ENCODE results near the gene NRAP. TPM values are rescaled to one million over a fixed set of nuclear protein-coding genes. Genes with fewer than 3 reads are reported as not detected.
"Not testable (repeated sequence)": the region's sequence is repeated elsewhere in the genome, so short reads cannot be mapped to it uniquely, and the experiment has no call there.

NRAP gene
- total RNA-seq, 1 experiment from 2014 or later, result not detected

- no peak overlapping the region for H3K4me3 ChIP-seq (ENCODE audit: low read depth in 2 of 2, low read length in 2 of 2)
- intact Hi-C loops (cut with micrococcal nuclease; ENCODE audit: unreplicated experiment), result no loop called here
- no peaks in the 10 kb centered on the region for H3K4me1 ChIP-seq (ENCODE audit: control insufficient read depth, insufficient read depth, low read length)
- no peak overlapping the region for H3K27ac ChIP-seq (ENCODE audit: low read length)
- ChIA-PET POLR2A (no interaction called here), CTCF (no interaction called here)
- no peak for DNase-seq (ENCODE audit: low read depth, low spot score)
- BruUV-seq (replicated peaks), result no TSS peak
- H3K36me3 ChIP-seq (ENCODE audit: control insufficient read depth, insufficient read depth, low read length), result no peaks in the 10 kb centered on the region
- no peak for TF ChIP-seq REST (IDR thresholded peaks at IDR 0.05; ENCODE audit: insufficient read depth in 1 of 2, low read depth in 2 of 2, low read length in 1 of 2)
- no peak for TF ChIP-seq POLR2AphosphoS5 (IDR thresholded peaks at IDR 0.05; ENCODE audit: low read depth, low read length)
- TF ChIP-seq SIN3A (IDR thresholded peaks at IDR 0.05; ENCODE audit: borderline replicate concordance, insufficient read depth, low read depth, low read length), result no peak
- ATAC-seq, result no peak
- in situ Hi-C loops (cut with HindIII; ENCODE audit: low pct_unique_long_range_greater_than_20kb, low sequenced_read_pairs), result no loop called here
- H3K9me3 ChIP-seq (ENCODE audit: control insufficient read depth, insufficient read depth, low read depth, low read length), result no peaks in the 10 kb centered on the region
- peaks cover 25% of the 10 kb centered on the region for H3K27me3 ChIP-seq (ENCODE audit: control insufficient read depth, insufficient read depth, low read length)
Measured at GRCh38 chr10:113657544-113657943, 6.3 kb downstream of the NRAP start.

- Histone ChIP-seq H3K4me3 (ENCODE audit: low read depth in 2 of 2, low read length in 2 of 2) (no peak overlapping the region), H3K27me3 (ENCODE audit: control insufficient read depth, insufficient read depth, low read length) (peaks cover 25% of the 10 kb centered on the region), H3K27ac (ENCODE audit: low read length) (no peak overlapping the region), H3K36me3 (ENCODE audit: control insufficient read depth, insufficient read depth, low read length) (no peaks in the 10 kb centered on the region), H3K4me1 (ENCODE audit: control insufficient read depth, insufficient read depth, low read length) (no peaks in the 10 kb centered on the region), H3K9me3 (ENCODE audit: control insufficient read depth, insufficient read depth, low read depth, low read length) (no peaks in the 10 kb centered on the region)
- BruUV-seq (replicated peaks), result no TSS peak
- ChIA-PET CTCF (no interaction called here), POLR2A (no interaction called here)
- ATAC-seq (no peak), DNase-seq (ENCODE audit: low read depth, low spot score) (no peak)
- in situ Hi-C loops (cut with HindIII; ENCODE audit: low pct_unique_long_range_greater_than_20kb, low sequenced_read_pairs), result no loop called here
- intact Hi-C loops (cut with micrococcal nuclease; ENCODE audit: unreplicated experiment), result no loop called here
- no peak for TF ChIP-seq SIN3A (IDR thresholded peaks at IDR 0.05; ENCODE audit: borderline replicate concordance, insufficient read depth, low read depth, low read length)
Measured at GRCh38 chr10:113656896-113657295, 6.9 kb downstream of the NRAP start.

GRCh38 chr10:113652456-113652855 lies 11.4 kb downstream of the NRAP start:
- in situ Hi-C loops (cut with HindIII; ENCODE audit: low pct_unique_long_range_greater_than_20kb, low sequenced_read_pairs); H3K4me3 ChIP-seq (ENCODE audit: low read depth in 2 of 2, low read length in 2 of 2); H3K36me3 ChIP-seq (ENCODE audit: control insufficient read depth, insufficient read depth, low read length); BruUV-seq (replicated peaks); H3K27ac ChIP-seq (ENCODE audit: low read length); DNase-seq (ENCODE audit: low read depth, low spot score); CTCF ChIA-PET; ATAC-seq; POLR2A ChIA-PET; H3K9me3 ChIP-seq (ENCODE audit: control insufficient read depth, insufficient read depth, low read depth, low read length); H3K4me1 ChIP-seq (ENCODE audit: control insufficient read depth, insufficient read depth, low read length); intact Hi-C loops (cut with micrococcal nuclease; ENCODE audit: unreplicated experiment): not testable (repeated sequence)
- H3K27me3 ChIP-seq (ENCODE audit: control insufficient read depth, insufficient read depth, low read length), result peaks cover 27% of the 10 kb centered on the region

- BruUV-seq (replicated peaks), result no TSS peak
- Histone ChIP-seq H3K27me3 (ENCODE audit: control insufficient read depth, insufficient read depth, low read length) (peaks cover 24% of the 10 kb centered on the region), H3K36me3 (ENCODE audit: control insufficient read depth, insufficient read depth, low read length) (no peaks in the 10 kb centered on the region), H3K27ac (ENCODE audit: low read length) (no peak overlapping the region), H3K4me3 (ENCODE audit: low read depth in 2 of 2, low read length in 2 of 2) (no peak overlapping the region), H3K9me3 (ENCODE audit: control insufficient read depth, insufficient read depth, low read depth, low read length) (no peaks in the 10 kb centered on the region), H3K4me1 (ENCODE audit: control insufficient read depth, insufficient read depth, low read length) (no peaks in the 10 kb centered on the region)
- TF ChIP-seq POLR2AphosphoS5 (IDR thresholded peaks at IDR 0.05; ENCODE audit: low read depth, low read length) (no peak), SIN3A (IDR thresholded peaks at IDR 0.05; ENCODE audit: borderline replicate concordance, insufficient read depth, low read depth, low read length) (no peak), CTCF (IDR thresholded peaks at IDR 0.05) (no peak), TCF7L2 (IDR thresholded peaks at IDR 0.05; ENCODE audit: low read depth, low read length) (no peak), REST (IDR thresholded peaks at IDR 0.05; ENCODE audit: insufficient read depth in 1 of 2, low read depth in 2 of 2, low read length in 1 of 2) (no peak)
- ATAC-seq, result no peak
- ChIA-PET CTCF (no interaction called here), POLR2A (no interaction called here)
- DNase-seq (ENCODE audit: low read depth, low spot score), result no peak
- in situ Hi-C loops (cut with HindIII; ENCODE audit: low pct_unique_long_range_greater_than_20kb, low sequenced_read_pairs), result no loop called here
- intact Hi-C loops (cut with micrococcal nuclease; ENCODE audit: unreplicated experiment), result no loop called here
Measured at GRCh38 chr10:113651898-113652297, 11.9 kb downstream of the NRAP start.

Measured in Panc1 (cell line).